ENCODE measurements around the gene BMPR1A. TPM values are rescaled to one million over a fixed set of nuclear protein-coding genes. Genes with fewer than 3 reads are reported as not detected.

Gene BMPR1A
- total and polyA plus RNA-seq, 12 donors: 4.4 to 55.9 (median 27.0) TPM

DNA sequence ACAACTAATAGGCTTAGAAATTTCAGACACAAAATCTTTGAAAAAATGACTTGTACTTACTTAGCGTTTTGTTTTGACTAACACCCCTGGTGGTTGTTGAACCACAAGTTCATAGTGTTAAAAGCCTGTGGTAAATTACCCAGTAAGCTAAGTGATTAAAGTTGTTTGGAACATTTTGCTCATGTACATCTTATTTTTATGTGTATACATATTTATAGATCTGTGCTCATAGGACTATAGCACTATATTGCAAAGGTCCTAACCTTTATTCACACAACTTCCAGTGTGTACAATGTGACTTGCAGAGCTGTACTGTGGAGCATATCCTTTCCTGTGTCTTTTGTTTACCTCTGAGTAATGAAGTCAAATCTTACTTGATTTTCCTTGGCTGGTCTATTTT lies 79.6 kb downstream of the BMPR1A start:
- no peaks in the 10 kb centered on the region for H3K9me3 ChIP-seq (replicated peaks in 1 of 3)
- H3K36me3 ChIP-seq (replicated peaks in 1 of 2): no peaks in the 10 kb centered on the region
- no peak for TF ChIP-seq POLR2A (IDR thresholded peaks at IDR 0.05)
- TF ChIP-seq, protein P1, sequence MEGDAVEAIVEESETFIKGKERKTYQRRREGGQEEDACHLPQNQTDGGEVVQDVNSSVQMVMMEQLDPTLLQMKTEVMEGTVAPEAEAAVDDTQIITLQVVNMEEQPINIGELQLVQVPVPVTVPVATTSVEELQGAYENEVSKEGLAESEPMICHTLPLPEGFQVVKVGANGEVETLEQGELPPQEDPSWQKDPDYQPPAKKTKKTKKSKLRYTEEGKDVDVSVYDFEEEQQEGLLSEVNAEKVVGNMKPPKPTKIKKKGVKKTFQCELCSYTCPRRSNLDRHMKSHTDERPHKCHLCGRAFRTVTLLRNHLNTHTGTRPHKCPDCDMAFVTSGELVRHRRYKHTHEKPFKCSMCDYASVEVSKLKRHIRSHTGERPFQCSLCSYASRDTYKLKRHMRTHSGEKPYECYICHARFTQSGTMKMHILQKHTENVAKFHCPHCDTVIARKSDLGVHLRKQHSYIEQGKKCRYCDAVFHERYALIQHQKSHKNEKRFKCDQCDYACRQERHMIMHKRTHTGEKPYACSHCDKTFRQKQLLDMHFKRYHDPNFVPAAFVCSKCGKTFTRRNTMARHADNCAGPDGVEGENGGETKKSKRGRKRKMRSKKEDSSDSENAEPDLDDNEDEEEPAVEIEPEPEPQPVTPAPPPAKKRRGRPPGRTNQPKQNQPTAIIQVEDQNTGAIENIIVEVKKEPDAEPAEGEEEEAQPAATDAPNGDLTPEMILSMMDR (IDR thresholded peaks at IDR 0.05): no peak
- WGBS, 4 donors: 75 to 90% (median 83%) methylated on average over 1 of the region's 1 CpG
- no peaks in the 10 kb centered on the region for H3K27me3 ChIP-seq
- H3K27ac ChIP-seq: no peak overlapping the region
- H3K4me1 ChIP-seq (replicated peaks in 1 of 2): peaks cover 3 to 15% of the 10 kb centered on the region in 2 donors
- no peak for DNase-seq
- intact Hi-C loops (cut with DNase I): no loop called here
- no peak overlapping the region for H3K4me3 ChIP-seq

DNA sequence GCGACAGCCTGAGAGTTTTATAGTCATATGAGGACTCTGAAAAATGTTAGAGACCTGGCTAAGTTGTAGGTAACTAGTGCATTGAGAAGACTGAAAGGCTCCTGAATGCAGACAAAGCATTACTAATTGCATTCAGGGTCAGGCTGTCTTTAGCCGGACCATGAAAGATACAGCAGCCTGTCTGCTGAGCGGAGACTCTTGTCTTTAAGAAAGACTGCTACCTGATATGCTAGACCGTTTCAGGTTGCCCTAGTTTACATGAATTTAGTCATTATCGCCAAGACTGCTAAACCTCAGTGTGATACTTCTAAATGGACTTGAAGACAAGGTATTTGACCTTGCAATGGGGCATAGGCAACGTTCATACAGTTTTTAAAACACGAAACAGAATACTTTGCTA lies 81.2 kb downstream of the BMPR1A start:
- Histone ChIP-seq H3K4me1 (replicated peaks in 1 of 2) (peaks cover 3 to 15% of the 10 kb centered on the region in 2 donors), H3K27me3 (no peaks in the 10 kb centered on the region), H3K9me3 (replicated peaks in 1 of 3) (no peaks in the 10 kb centered on the region), H3K36me3 (replicated peaks in 1 of 2) (no peaks in the 10 kb centered on the region), H3K27ac (no peak overlapping the region), H3K4me3 (no peak overlapping the region)
- intact Hi-C loops (cut with DNase I): no loop called here
- WGBS, 4 donors: 62 to 72% (median 67%) methylated on average over 7 of the region's 7 CpGs
- no peak for TF ChIP-seq POLR2A (IDR thresholded peaks at IDR 0.05)
- TF ChIP-seq, protein P1 (IDR thresholded peaks at IDR 0.05): no peak
- no peak for DNase-seq

DNA sequence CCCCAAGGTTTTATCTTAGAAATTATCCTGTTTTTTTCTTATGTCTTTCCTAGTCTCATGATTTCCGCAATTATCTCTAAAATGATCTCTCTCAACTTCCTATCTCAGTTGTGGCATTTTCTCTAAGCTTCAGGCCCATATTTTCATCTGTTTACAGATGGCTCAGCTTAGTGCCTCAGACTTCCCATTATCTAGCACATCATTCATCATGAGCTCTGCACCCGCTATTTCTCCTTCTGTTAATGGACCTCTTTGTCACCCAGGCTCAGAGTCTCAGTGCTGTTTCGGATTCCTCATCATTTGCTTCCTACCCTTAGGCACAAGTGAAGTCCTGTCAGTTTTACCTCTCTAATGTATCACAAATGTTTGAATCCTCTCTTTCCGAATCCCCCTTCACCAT lies 84.1 kb downstream of the BMPR1A start:
- no peak overlapping the region for H3K4me3 ChIP-seq
- no peaks in the 10 kb centered on the region for H3K9me3 ChIP-seq (replicated peaks in 1 of 3)
- intact Hi-C loops (cut with DNase I): no loop called here
- H3K4me1 ChIP-seq (replicated peaks in 1 of 2): peaks cover 3 to 8% of the 10 kb centered on the region in 2 donors
- no peak overlapping the region for H3K27ac ChIP-seq
- WGBS, 4 donors: 72 to 85% (median 80%) methylated on average over 4 of the region's 4 CpGs
- H3K36me3 ChIP-seq (replicated peaks in 1 of 2): no peaks in the 10 kb centered on the region
- no peak for DNase-seq
- no peak for TF ChIP-seq POLR2A (IDR thresholded peaks at IDR 0.05)
- TF ChIP-seq, protein P1 (IDR thresholded peaks at IDR 0.05): no peak
- H3K27me3 ChIP-seq: no peaks in the 10 kb centered on the region

DNA sequence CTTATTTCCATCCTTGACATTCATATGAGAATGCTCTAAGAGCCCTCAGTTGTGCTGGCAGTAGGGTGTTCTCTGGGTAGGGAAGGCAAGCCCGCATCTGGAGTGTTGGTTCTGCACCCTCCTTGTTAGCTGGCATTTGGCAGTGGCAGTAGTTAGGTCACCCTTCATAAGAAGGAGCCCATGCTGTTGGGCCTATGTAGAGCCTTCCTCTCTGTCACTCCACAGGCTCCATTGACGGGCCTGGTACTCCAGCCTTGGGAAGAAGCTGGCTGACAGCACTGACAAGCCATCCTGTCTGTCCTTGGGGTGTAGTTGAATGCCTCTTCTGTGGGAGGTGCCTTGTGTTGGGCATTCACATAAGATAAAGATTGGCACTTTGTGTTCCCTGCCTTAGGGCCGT lies 89.7 kb downstream of the BMPR1A start:
- no peaks in the 10 kb centered on the region for H3K4me1 ChIP-seq (replicated peaks in 1 of 2)
- WGBS, 4 donors: 73 to 84% (median 78%) methylated on average over 2 to 3 of the region's 3 CpGs
- no peaks in the 10 kb centered on the region for H3K9me3 ChIP-seq (replicated peaks in 1 of 3)
- TF ChIP-seq POLR2A (IDR thresholded peaks at IDR 0.05): no peak
- TF ChIP-seq, protein P1 (IDR thresholded peaks at IDR 0.05): no peak
- no peaks in the 10 kb centered on the region for H3K27me3 ChIP-seq
- H3K4me3 ChIP-seq: no peak overlapping the region
- H3K36me3 ChIP-seq (replicated peaks in 1 of 2): no peaks in the 10 kb centered on the region
- intact Hi-C loops (cut with DNase I): no loop called here
- DNase-seq: no peak
- no peak overlapping the region for H3K27ac ChIP-seq
